ENCODE results near the gene SNRPB2.

SNRPB2 gene

GRCh38 chr20:16729565-16730460 is at the start of gene SNRPB2:
TSS of gene SNRPB2 (plus strand) at chr20:16730026. CDS start at chr20:16731703, 1,677 bp downstream.
- Histone ChIP-seq H3K36me3 (ENCODE audit: control insufficient read depth, insufficient read depth, low read length) (peaks cover 10% of the 10 kb centered on the region), H3K27me3 (replicated peaks; ENCODE audit: control insufficient read depth, insufficient read depth, low read length) (no peaks in the 10 kb centered on the region), H3K4me3 (replicated peaks; ENCODE audit: low read depth, low read length) (peak within 1 kb of the TSS; percentile 92)
- TF ChIP-seq CTCF (IDR thresholded peaks at IDR 0.05; ENCODE audit: insufficient read depth, low read length, poor library complexity, severe bottlenecking): no peak
- peak; percentile 87 for DNase-seq (ENCODE audit: extremely low read depth, insufficient read length)

GRCh38 chr20:16684416-16684815 is 45.4 kb upstream of the SNRPB2 start:
- Histone ChIP-seq H3K27me3 (replicated peaks; ENCODE audit: control insufficient read depth, insufficient read depth, low read length) (no peaks in the 10 kb centered on the region), H3K4me3 (replicated peaks; ENCODE audit: low read depth, low read length) (no peak overlapping the region), H3K36me3 (ENCODE audit: control insufficient read depth, insufficient read depth, low read length) (no peaks in the 10 kb centered on the region)
- no peak for TF ChIP-seq CTCF (IDR thresholded peaks at IDR 0.05; ENCODE audit: insufficient read depth, low read length, poor library complexity, severe bottlenecking)
- no peak for DNase-seq (ENCODE audit: extremely low read depth, insufficient read length)

GRCh38 chr20:16689906-16690305 is 39.9 kb upstream of the SNRPB2 start:
- H3K27me3 ChIP-seq (replicated peaks; ENCODE audit: control insufficient read depth, insufficient read depth, low read length): no peaks in the 10 kb centered on the region; the same call in 1 of the 2 replicates
- no peak for DNase-seq (ENCODE audit: extremely low read depth, insufficient read length)
- H3K36me3 ChIP-seq (ENCODE audit: control insufficient read depth, insufficient read depth, low read length): no peaks in the 10 kb centered on the region
- no peak overlapping the region for H3K4me3 ChIP-seq (replicated peaks; ENCODE audit: low read depth, low read length)
- no peak for TF ChIP-seq CTCF (IDR thresholded peaks at IDR 0.05; ENCODE audit: insufficient read depth, low read length, poor library complexity, severe bottlenecking)

- no peak for TF ChIP-seq CTCF (IDR thresholded peaks at IDR 0.05; ENCODE audit: insufficient read depth, low read length, poor library complexity, severe bottlenecking)
These were observed 38.4 kb upstream of the SNRPB2 start for GRCh38 chr20:16691381-16691780.

GRCh38 chr20:16692009-16692408 is 37.8 kb upstream of the SNRPB2 start:
- H3K4me3 ChIP-seq (replicated peaks; ENCODE audit: low read depth, low read length): no peak overlapping the region
- no peak for DNase-seq (ENCODE audit: extremely low read depth, insufficient read length)
- TF ChIP-seq CTCF (IDR thresholded peaks at IDR 0.05; ENCODE audit: insufficient read depth, low read length, poor library complexity, severe bottlenecking): no peak
- no peaks in the 10 kb centered on the region for H3K36me3 ChIP-seq (ENCODE audit: control insufficient read depth, insufficient read depth, low read length)
- no peaks in the 10 kb centered on the region; the same call in 1 of the 2 replicates for H3K27me3 ChIP-seq (replicated peaks; ENCODE audit: control insufficient read depth, insufficient read depth, low read length)

More at GRCh38 chr20:16691381-16691780, 38.4 kb upstream of the SNRPB2 start:
- H3K27me3 ChIP-seq (replicated peaks; ENCODE audit: control insufficient read depth, insufficient read depth, low read length): no peaks in the 10 kb centered on the region; the same call in 1 of the 2 replicates
- no peak for DNase-seq (ENCODE audit: extremely low read depth, insufficient read length)
- H3K36me3 ChIP-seq (ENCODE audit: control insufficient read depth, insufficient read depth, low read length): no peaks in the 10 kb centered on the region
- H3K4me3 ChIP-seq (replicated peaks; ENCODE audit: low read depth, low read length): no peak overlapping the region

Data from GM06990 (cell line).